Stomach (tissue), 9 donors: Measurements from ENCODE around the gene SPATA33. TPM values are rescaled to one million over a fixed set of nuclear protein-coding genes. Genes with fewer than 3 reads are reported as not detected.
A peak's percentile ranks its signal among the peaks of the same experiment; 100 is the strongest.

Experiments
- DNase-seq, 2 donors: peaks; one replicate each; pipeline versions ENCODE4 v3.0.0 to v3.0.0-alpha.2; 2013 to 2019
- H3K27ac ChIP-seq, 5 donors: fragments of 200-600 bp in 4 of 5; sonication (generic) in 4 of 5; one replicate each; pipeline ENCODE4 v1.5.1; 2013 to 2019; ENCODE audit warnings: mild to moderate bottlenecking in 1 of 5, moderate library complexity in 1 of 5
- H3K27me3 ChIP-seq, 3 donors: fragments of 200-600 bp; sonication (generic); one replicate each; pipeline ENCODE4 v1.5.1; 2017 to 2019; ENCODE audit warnings: mixed run types in 1 of 3
- H3K36me3 ChIP-seq, 4 donors: fragments of 200-600 bp; sonication (generic); 1 replicate in 3 of 4; 2 replicates in 1 of 4; pipeline ENCODE4 v1.5.1; 2016 to 2019
- H3K4me1 ChIP-seq, 4 donors: fragments of 200-600 bp; sonication (generic); one replicate each; pipeline ENCODE4 v1.5.1; 2016 to 2019
- H3K4me3 ChIP-seq, 4 donors: fragments of 200-600 bp; sonication (generic) in 3 of 4; one replicate each; pipeline ENCODE4 v1.5.1; 2016 to 2019; ENCODE audit warnings: mild to moderate bottlenecking in 1 of 4
- H3K9me3 ChIP-seq, 4 donors: fragments of 200-600 bp; sonication (generic); one replicate each; pipeline ENCODE4 v1.5.1; 2016 to 2019
- CTCF ChIP-seq, 7 experiments: fragments of 450-650 bp in 4 of 7; fragments of 200-600 bp in 3 of 7; sonication (generic) in 3 of 7; IDR thresholded peaks; one replicate each; pipeline ENCODE4 v1.5.1; 2016 to 2019; ENCODE audit warnings: antibody characterized with exemption in 7 of 7, control low read depth in 2 of 7, mild to moderate bottlenecking in 1 of 7
- EP300 ChIP-seq: sonication (generic); formaldehyde crosslinking; IDR thresholded peaks from one replicate; pipeline ENCODE4 v1.6.1; 2017; ENCODE audit warnings: antibody characterized with exemption
- POLR2A ChIP-seq, 4 donors: fragments of 450-650 bp; IDR thresholded peaks; one replicate each; pipeline ENCODE4 v1.6.1; 2016; ENCODE audit warnings: antibody characterized with exemption in 4 of 4, control low read depth in 2 of 4, mild to moderate bottlenecking in 1 of 4, moderate library complexity in 1 of 4
- POLR2AphosphoS5 ChIP-seq, 3 donors: sonication (generic); formaldehyde crosslinking; IDR thresholded peaks; one replicate each; pipeline ENCODE4 v1.6.1; 2016; ENCODE audit warnings: antibody characterized with exemption in 3 of 3
- WGBS, 5 donors: extraction: QIAGEN DNeasy Blood & Tissue Kit in 3 of 5; methylation state at CpG; one replicate each; pipeline versions ENCODE4 v1.1.5 to v1.1.7; 2013 to 2018; 5-methylcytosine and 5-hydroxymethylcytosine counted together
- intact Hi-C: fragments of 100-400 bp; cut with DNase I; formaldehyde crosslinking; loops from one replicate; pipeline ENCODE4 v1.15.1; 2023; ENCODE audit warnings: low total_unique reads
- polyA plus RNA-seq, 3 donors: library from polyadenylated mRNA; stranded (reverse); fragments of 200-250 nt; gene quantifications; one replicate each; pipeline ENCODE4 v1.2.3, GENCODE V29; 2013
- total RNA-seq, 5 donors: library from RNA; depleted of rRNA; stranded (reverse); fragments of >200 nt; gene quantifications; one replicate each; pipeline versions ENCODE4 v1.1.0 to v1.2.3, GENCODE V29; 2014 to 2016
- donor health status: healthy with polysubstance abuse.
- donor health status: Bipolar disorder and iron deficiency.
- donor health status: healthy.

SPATA33 gene
- total and polyA plus RNA-seq, 8 donors, result 3.2 to 181 (median 11.1) TPM

- intact Hi-C loops, result no loop called here
- Histone ChIP-seq H3K27ac (no peak overlapping the region), H3K4me1 (no peaks in the 10 kb centered on the region), H3K36me3 (peaks cover 0 to 8% (median 0%) of the 10 kb centered on the region in 4 donors), H3K27me3 (no peaks in the 10 kb centered on the region), H3K4me3 (no peak overlapping the region), H3K9me3 (no peaks in the 10 kb centered on the region)
- no peak for DNase-seq
- TF ChIP-seq CTCF (IDR thresholded peaks at IDR 0.05) (no peak), POLR2AphosphoS5 (IDR thresholded peaks at IDR 0.05) (no peak), POLR2A (IDR thresholded peaks at IDR 0.05) (no peak), EP300 (no peak)
- WGBS, 5 donors, result 86 to 91% (median 88%) methylated on average over 16 of the region's 16 CpGs
Measured at GRCh38 chr16:89672177-89672941, 14.7 kb downstream of the SPATA33 start.

GRCh38 chr16:89678258-89678657 is 20.6 kb downstream of the SPATA33 start:
- 96 to 98% (median 97%) methylated on average over 2 of the region's 2 CpGs for WGBS, 5 donors
- intact Hi-C loops, result no loop called here
- Histone ChIP-seq H3K36me3 (no peaks in the 10 kb centered on the region), H3K4me1 (no peaks in the 10 kb centered on the region), H3K4me3 (no peak overlapping the region), H3K9me3 (no peaks in the 10 kb centered on the region), H3K27ac (no peak overlapping the region), H3K27me3 (no peaks in the 10 kb centered on the region)
- no peak for DNase-seq
- TF ChIP-seq POLR2A (IDR thresholded peaks at IDR 0.05), result no peak
- no peak for TF ChIP-seq EP300
- TF ChIP-seq POLR2AphosphoS5 (IDR thresholded peaks at IDR 0.05), result no peak
- TF ChIP-seq CTCF (IDR thresholded peaks at IDR 0.05), result no peak

GRCh38 chr16:89685916-89686315 is 28.3 kb downstream of the SPATA33 start:
- Histone ChIP-seq H3K27ac (no peak overlapping the region), H3K4me1 (peaks cover 12 to 33% (median 29%) of the 10 kb centered on the region in 4 donors), H3K36me3 (peaks cover 0 to 21% (median 19%) of the 10 kb centered on the region in 4 donors), H3K4me3 (peak overlapping the region in 3 of 4 donors; percentile 68 to 92 (median 72)), H3K9me3 (no peaks in the 10 kb centered on the region), H3K27me3 (no peaks in the 10 kb centered on the region)
- TF ChIP-seq EP300 (no peak), POLR2AphosphoS5 (IDR thresholded peaks at IDR 0.05) (no peak), CTCF (IDR thresholded peaks at IDR 0.05) (no peak), POLR2A (IDR thresholded peaks at IDR 0.05) (no peak)
- intact Hi-C loops, result no loop called here
- 75 to 100% (median 97%) methylated on average over 1 of the region's 1 CpG for WGBS, 5 donors
- no peak for DNase-seq

GRCh38 chr16:89686520-89687091 is 29.0 kb downstream of the SPATA33 start, which contains the start of gene CDK10:
CDK10 (plus strand) TSS chr16:89686689; CDS start chr16:89686711, 22 bp downstream.
- 0% methylated on average over 9 to 67 of the region's 67 CpGs for WGBS, 5 donors
- TF ChIP-seq POLR2A (IDR thresholded peaks at IDR 0.05), result peak in 1 of 4 donors; percentile 55
- TF ChIP-seq CTCF (IDR thresholded peaks at IDR 0.05), result no peak
- TF ChIP-seq POLR2AphosphoS5 (IDR thresholded peaks at IDR 0.05), result peak; percentile 60 to 96 (median 84)
- TF ChIP-seq EP300, result no peak
- H3K27ac ChIP-seq, result peak within 1 kb of the TSS; percentile 90 to 98 (median 94)
- no peaks in the 10 kb centered on the region for H3K9me3 ChIP-seq
- peak; percentile 95 to 97 for DNase-seq
- intact Hi-C loops, result no loop called here
- no peaks in the 10 kb centered on the region for H3K27me3 ChIP-seq
- peak within 1 kb of the TSS; percentile 68 to 95 (median 82) for H3K4me3 ChIP-seq
- peaks cover 12 to 33% (median 29%) of the 10 kb centered on the region in 4 donors for H3K4me1 ChIP-seq
- peaks cover 5 to 28% (median 26%) of the 10 kb centered on the region in 4 donors for H3K36me3 ChIP-seq
